Measurements from ENCODE around the gene RBM4B.

RBM4B gene

DNA sequence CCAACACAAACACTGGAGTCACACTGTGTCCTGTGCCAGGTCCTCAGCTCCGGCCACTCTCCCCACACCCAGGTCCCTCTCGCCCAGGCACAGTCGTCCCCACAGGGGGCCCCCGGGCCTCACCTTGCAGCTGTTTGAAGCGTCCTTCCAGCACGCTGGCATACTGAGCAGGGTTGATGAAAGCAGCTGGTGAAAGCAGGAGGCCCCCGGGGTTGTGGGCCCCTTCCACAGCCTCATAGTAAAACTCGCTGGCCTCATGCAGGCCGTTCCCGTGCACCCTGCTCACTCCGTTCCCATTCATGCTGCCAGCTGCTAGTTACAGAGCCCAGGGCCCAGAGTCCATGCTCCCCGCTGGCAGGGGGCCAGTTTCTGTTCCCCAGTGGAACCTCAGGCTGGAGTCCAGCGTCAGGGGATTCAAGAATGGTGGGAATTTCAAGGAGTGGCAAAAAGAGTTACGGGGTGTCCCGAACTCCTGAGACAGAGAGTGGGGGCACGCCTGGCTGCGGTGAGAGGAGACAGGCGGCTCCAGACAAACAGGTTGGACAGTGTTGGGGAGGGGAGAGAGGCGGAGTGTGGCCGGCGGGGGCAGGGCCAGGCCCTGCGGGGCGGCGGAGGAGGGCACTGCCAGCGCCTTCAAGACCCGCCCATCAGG lies 40.8 kb upstream of the RBM4B start:
- ATAC-seq: no peak
- TF ChIP-seq, protein P1, sequence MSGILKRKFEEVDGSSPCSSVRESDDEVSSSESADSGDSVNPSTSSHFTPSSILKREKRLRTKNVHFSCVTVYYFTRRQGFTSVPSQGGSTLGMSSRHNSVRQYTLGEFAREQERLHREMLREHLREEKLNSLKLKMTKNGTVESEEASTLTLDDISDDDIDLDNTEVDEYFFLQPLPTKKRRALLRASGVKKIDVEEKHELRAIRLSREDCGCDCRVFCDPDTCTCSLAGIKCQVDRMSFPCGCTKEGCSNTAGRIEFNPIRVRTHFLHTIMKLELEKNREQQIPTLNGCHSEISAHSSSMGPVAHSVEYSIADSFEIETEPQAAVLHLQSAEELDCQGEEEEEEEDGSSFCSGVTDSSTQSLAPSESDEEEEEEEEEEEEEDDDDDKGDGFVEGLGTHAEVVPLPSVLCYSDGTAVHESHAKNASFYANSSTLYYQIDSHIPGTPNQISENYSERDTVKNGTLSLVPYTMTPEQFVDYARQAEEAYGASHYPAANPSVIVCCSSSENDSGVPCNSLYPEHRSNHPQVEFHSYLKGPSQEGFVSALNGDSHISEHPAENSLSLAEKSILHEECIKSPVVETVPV (CRISPR knock-in tag; IDR thresholded peaks at IDR 0.05): no peak
- TF ChIP-seq CSDC2 (CRISPR knock-in tag; IDR thresholded peaks at IDR 0.05) (no peak), ISL1 (CRISPR knock-in tag; IDR thresholded peaks at IDR 0.05) (no peak), TOX (CRISPR knock-in tag; IDR thresholded peaks at IDR 0.05; ENCODE audit: borderline replicate concordance) (no peak), ZNF8 (CRISPR knock-in tag; IDR thresholded peaks at IDR 0.05) (no peak), SNAI2 (CRISPR knock-in tag; IDR thresholded peaks at IDR 0.05) (no peak), BACH2 (CRISPR knock-in tag; IDR thresholded peaks at IDR 0.05; ENCODE audit: borderline replicate concordance) (no peak), ESRRG (CRISPR knock-in tag; IDR thresholded peaks at IDR 0.05) (no peak), GLIS3 (CRISPR knock-in tag; IDR thresholded peaks at IDR 0.05) (no peak), ZFP30 (CRISPR knock-in tag; IDR thresholded peaks at IDR 0.05) (no peak), RARB (CRISPR knock-in tag; IDR thresholded peaks at IDR 0.05) (no peak), TCF4 (CRISPR knock-in tag; IDR thresholded peaks at IDR 0.05; ENCODE audit: borderline replicate concordance) (no peak), PPARA (CRISPR knock-in tag; IDR thresholded peaks at IDR 0.05; ENCODE audit: borderline replicate concordance) (no peak), ZC3H10 (CRISPR knock-in tag; IDR thresholded peaks at IDR 0.05) (no peak), OSR1 (CRISPR knock-in tag; IDR thresholded peaks at IDR 0.05) (no peak), ZNF70 (CRISPR knock-in tag; IDR thresholded peaks at IDR 0.05) (no peak), ZNF565 (CRISPR knock-in tag; conservative IDR thresholded peaks at IDR 0.05; ENCODE audit: low read depth) (no peak)
- TF ChIP-seq, protein P2, sequence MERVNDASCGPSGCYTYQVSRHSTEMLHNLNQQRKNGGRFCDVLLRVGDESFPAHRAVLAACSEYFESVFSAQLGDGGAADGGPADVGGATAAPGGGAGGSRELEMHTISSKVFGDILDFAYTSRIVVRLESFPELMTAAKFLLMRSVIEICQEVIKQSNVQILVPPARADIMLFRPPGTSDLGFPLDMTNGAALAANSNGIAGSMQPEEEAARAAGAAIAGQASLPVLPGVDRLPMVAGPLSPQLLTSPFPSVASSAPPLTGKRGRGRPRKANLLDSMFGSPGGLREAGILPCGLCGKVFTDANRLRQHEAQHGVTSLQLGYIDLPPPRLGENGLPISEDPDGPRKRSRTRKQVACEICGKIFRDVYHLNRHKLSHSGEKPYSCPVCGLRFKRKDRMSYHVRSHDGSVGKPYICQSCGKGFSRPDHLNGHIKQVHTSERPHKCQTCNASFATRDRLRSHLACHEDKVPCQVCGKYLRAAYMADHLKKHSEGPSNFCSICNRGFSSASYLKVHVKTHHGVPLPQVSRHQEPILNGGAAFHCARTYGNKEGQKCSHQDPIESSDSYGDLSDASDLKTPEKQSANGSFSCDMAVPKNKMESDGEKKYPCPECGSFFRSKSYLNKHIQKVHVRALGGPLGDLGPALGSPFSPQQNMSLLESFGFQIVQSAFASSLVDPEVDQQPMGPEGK (CRISPR knock-in tag; IDR thresholded peaks at IDR 0.05; ENCODE audit: borderline replicate concordance): no peak
- TF ChIP-seq, protein P3, sequence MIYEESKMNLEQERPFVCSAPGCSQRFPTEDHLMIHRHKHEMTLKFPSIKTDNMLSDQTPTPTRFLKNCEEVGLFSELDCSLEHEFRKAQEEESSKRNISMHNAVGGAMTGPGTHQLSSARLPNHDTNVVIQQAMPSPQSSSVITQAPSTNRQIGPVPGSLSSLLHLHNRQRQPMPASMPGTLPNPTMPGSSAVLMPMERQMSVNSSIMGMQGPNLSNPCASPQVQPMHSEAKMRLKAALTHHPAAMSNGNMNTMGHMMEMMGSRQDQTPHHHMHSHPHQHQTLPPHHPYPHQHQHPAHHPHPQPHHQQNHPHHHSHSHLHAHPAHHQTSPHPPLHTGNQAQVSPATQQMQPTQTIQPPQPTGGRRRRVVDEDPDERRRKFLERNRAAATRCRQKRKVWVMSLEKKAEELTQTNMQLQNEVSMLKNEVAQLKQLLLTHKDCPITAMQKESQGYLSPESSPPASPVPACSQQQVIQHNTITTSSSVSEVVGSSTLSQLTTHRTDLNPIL (CRISPR knock-in tag; IDR thresholded peaks at IDR 0.05; ENCODE audit: low read depth): no peak
- TF ChIP-seq, protein P4, sequence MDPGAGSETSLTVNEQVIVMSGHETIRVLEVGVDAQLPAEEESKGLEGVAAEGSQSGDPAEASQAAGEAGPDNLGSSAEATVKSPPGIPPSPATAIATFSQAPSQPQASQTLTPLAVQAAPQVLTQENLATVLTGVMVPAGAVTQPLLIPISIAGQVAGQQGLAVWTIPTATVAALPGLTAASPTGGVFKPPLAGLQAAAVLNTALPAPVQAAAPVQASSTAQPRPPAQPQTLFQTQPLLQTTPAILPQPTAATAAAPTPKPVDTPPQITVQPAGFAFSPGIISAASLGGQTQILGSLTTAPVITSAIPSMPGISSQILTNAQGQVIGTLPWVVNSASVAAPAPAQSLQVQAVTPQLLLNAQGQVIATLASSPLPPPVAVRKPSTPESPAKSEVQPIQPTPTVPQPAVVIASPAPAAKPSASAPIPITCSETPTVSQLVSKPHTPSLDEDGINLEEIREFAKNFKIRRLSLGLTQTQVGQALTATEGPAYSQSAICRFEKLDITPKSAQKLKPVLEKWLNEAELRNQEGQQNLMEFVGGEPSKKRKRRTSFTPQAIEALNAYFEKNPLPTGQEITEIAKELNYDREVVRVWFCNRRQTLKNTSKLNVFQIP (CRISPR knock-in tag; IDR thresholded peaks at IDR 0.05; ENCODE audit: borderline replicate concordance, low read depth): no peak

DNA sequence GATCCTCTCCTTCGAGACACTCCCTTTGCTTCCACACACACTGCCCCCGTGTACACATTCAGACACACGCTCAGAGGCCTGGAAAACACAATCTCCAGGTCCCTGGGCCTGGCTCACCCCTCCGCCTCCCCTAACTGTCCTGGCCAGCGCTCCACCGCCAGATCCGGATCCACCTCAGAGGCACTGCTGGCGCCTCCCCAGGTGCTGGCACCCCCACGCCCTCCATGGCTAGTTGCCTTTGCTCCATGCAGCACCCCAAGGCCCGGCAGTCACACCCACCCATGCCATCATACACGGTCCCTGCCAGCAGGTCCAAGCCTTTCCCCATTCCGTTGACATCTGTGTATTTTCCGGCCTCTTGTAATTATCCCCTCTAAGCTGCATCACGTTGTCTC lies 40.2 kb upstream of the RBM4B start:
- ATAC-seq: no peak

More for the DNA sequence above, 40.2 kb upstream of the RBM4B start:
- TF ChIP-seq OSR1 (CRISPR knock-in tag; IDR thresholded peaks at IDR 0.05) (no peak), ARNTL (CRISPR knock-in tag; IDR thresholded peaks at IDR 0.05; ENCODE audit: borderline replicate concordance, low read depth) (no peak), ZNF70 (CRISPR knock-in tag; IDR thresholded peaks at IDR 0.05) (no peak), ZNF8 (CRISPR knock-in tag; IDR thresholded peaks at IDR 0.05) (no peak), ZFP3 (CRISPR knock-in tag; IDR thresholded peaks at IDR 0.05) (no peak), TOX (CRISPR knock-in tag; IDR thresholded peaks at IDR 0.05; ENCODE audit: borderline replicate concordance) (no peak), ZC3H10 (CRISPR knock-in tag; IDR thresholded peaks at IDR 0.05) (no peak), ISL1 (CRISPR knock-in tag; IDR thresholded peaks at IDR 0.05) (no peak), SNAI2 (CRISPR knock-in tag; IDR thresholded peaks at IDR 0.05) (no peak), TCF4 (CRISPR knock-in tag; IDR thresholded peaks at IDR 0.05; ENCODE audit: borderline replicate concordance) (no peak), GLIS3 (CRISPR knock-in tag; IDR thresholded peaks at IDR 0.05) (no peak), PPARA (CRISPR knock-in tag; IDR thresholded peaks at IDR 0.05; ENCODE audit: borderline replicate concordance) (no peak), ZNF565 (CRISPR knock-in tag; conservative IDR thresholded peaks at IDR 0.05; ENCODE audit: low read depth) (no peak)
- TF ChIP-seq, protein P4 (CRISPR knock-in tag; IDR thresholded peaks at IDR 0.05; ENCODE audit: borderline replicate concordance, low read depth): no peak
- TF ChIP-seq, protein P1 (CRISPR knock-in tag; IDR thresholded peaks at IDR 0.05): no peak
- TF ChIP-seq, protein P2 (CRISPR knock-in tag; IDR thresholded peaks at IDR 0.05; ENCODE audit: borderline replicate concordance): no peak
- TF ChIP-seq, protein P3 (CRISPR knock-in tag; IDR thresholded peaks at IDR 0.05; ENCODE audit: low read depth): no peak

All from SK-N-SH treated with all-trans-retinoic acid at 6 μM for 48 hours (cell line).